Eye (tissue), 1 donor: ENCODE measurements around the gene IGDCC3.
"Not testable (repeated sequence)": the region's sequence is repeated elsewhere in the genome, so short reads cannot be mapped to it uniquely, and the experiment has no call there.

Experiments
- DNase-seq: peaks from one replicate; pipeline ENCODE4 v3.0.0-alpha.2; 2015

Gene IGDCC3

GRCh38 chr15:65405791-65406423 is 28.1 kb upstream of the IGDCC3 start:
- DNase-seq: peak; percentile 38

GRCh38 chr15:65404186-65404872 is 26.5 kb upstream of the IGDCC3 start:
- no peak for DNase-seq

- no peak for DNase-seq
Observed at GRCh38 chr15:65402961-65403360, 25.2 kb upstream of the IGDCC3 start.

GRCh38 chr15:65401611-65402240 is 23.9 kb upstream of the IGDCC3 start:
- DNase-seq: no peak

- peak; percentile 95 for DNase-seq
Observed at GRCh38 chr15:65400760-65401610, 23.2 kb upstream of the IGDCC3 start.

- DNase-seq: no peak
Observed at GRCh38 chr15:65399997-65400396, 22.2 kb upstream of the IGDCC3 start.

- DNase-seq: no peak
Observed at GRCh38 chr15:65399001-65399706, 21.4 kb upstream of the IGDCC3 start.

GRCh38 chr15:65398486-65398885 is 20.7 kb upstream of the IGDCC3 start:
- DNase-seq: not testable (repeated sequence)

GRCh38 chr15:65396965-65397317 is 19.1 kb upstream of the IGDCC3 start:
- no peak for DNase-seq

- DNase-seq: no peak
Observed at GRCh38 chr15:65396283-65396964, 18.6 kb upstream of the IGDCC3 start.

- no peak for DNase-seq
Observed at GRCh38 chr15:65395567-65396202, 17.9 kb upstream of the IGDCC3 start.

GRCh38 chr15:65394936-65395335 is 17.1 kb upstream of the IGDCC3 start:
- no peak for DNase-seq

GRCh38 chr15:65394280-65394789 is 16.5 kb upstream of the IGDCC3 start:
- no peak for DNase-seq

GRCh38 chr15:65393557-65393956 is 15.8 kb upstream of the IGDCC3 start:
- no peak for DNase-seq

- DNase-seq: no peak
Observed at GRCh38 chr15:65393091-65393490, 15.3 kb upstream of the IGDCC3 start.

GRCh38 chr15:65392368-65392767 is 14.6 kb upstream of the IGDCC3 start:
- no peak for DNase-seq

GRCh38 chr15:65391732-65392131 is 13.9 kb upstream of the IGDCC3 start:
- DNase-seq: no peak

- no peak for DNase-seq
Observed at GRCh38 chr15:65390447-65390846, 12.6 kb upstream of the IGDCC3 start.

- DNase-seq: no peak
Observed at GRCh38 chr15:65389226-65389625, 11.4 kb upstream of the IGDCC3 start.

- no peak for DNase-seq
Observed at GRCh38 chr15:65388306-65389080, 10.7 kb upstream of the IGDCC3 start.

GRCh38 chr15:65386886-65387285 is 9.1 kb upstream of the IGDCC3 start:
- DNase-seq: no peak
